GM19239 (cell line): ENCODE measurements around the gene RASSF4.

Experiments
- DNase-seq: peaks from one replicate; pipeline ENCODE4 v3.0.0; 2011; ENCODE audit warnings: low spot score; ENCODE audit not compliant: insufficient read length
- FAIRE-seq: peaks from 2 replicates; lab custom pipeline; 2011; peaks lifted over from hg19 to GRCh38; lab: Jason Lieb, UNC

Gene RASSF4

DNA sequence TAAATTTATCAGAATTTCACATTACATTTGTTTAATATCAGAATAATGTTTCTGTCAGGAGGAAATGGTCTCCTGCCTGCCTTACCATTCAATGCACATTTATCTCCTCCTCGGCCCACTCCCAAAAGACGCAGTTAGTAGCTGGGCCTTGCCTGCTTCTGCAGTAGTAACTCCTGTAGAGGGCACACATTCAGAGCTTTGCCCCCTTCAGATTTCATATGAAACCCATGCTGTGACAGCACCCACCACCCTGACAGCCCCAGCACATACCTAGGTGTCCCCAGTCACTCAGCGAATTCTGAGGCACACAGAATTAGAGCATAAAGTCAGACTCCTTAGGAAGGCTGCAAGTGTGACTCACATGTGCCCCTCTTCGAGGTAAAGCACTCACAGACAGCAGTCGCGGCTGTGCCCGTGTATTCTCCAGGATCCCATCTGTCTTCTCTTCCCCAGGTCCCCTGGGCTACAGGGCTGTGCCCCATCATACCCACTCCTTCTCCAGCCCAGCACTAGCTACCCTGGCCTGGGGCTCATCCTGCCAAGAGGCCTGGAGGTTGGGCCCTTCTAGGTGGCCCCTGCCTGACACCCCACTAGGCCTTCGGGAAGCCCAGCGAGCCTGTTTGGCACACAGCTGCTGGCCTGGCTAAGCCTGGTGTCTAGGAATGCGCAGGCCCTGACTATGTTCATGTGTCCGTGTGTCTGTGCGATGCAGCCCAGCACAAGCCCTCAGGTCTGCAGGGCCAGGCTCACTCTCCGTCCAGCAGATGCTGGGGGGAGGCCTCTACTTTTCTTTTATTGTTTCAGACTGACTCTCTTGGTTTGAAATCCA is 23.7 kb downstream of the RASSF4 start:
- DNase-seq: no peak
- no peak for FAIRE-seq

DNA sequence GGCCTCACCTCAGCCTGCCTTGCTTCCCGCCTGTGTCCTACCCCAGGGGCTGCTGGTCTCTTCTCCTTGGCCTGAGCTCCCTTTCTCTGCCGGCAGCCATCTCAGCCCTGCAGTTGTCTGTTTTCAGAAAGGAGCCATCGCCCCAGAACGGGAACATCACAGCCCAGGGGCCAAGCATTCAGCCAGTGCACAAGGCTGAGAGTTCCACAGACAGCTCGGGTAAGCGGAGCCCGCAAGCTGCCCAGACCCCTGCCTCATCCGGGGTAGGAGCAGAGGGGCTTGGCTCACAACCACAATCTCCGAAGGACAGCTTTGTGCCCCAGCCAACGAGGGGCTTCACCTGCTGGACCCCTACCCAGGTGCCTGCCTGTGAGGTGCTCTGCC is 24.3 kb downstream of the RASSF4 start:
- no peak for FAIRE-seq
- no peak for DNase-seq

DNA sequence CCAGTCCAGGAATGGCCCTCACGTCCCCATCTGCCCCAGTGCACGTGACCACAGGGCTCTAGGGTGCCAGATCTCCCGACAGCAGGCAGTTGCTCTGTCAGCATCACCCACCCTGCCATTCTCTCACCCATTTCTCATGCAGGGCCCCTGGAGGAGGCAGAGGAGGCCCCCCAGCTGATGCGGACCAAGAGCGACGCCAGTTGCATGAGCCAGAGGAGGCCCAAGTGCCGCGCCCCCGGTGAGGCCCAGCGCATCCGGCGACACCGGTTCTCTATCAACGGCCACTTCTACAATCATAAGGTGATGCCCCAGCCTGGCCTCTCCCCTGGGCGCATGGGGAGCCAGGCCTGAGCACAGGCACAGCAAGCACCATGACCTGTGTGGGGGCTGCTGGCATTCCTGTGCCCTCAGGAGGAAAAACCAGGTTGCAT is 25.1 kb downstream of the RASSF4 start:
- DNase-seq (no peak), FAIRE-seq (no peak)

DNA sequence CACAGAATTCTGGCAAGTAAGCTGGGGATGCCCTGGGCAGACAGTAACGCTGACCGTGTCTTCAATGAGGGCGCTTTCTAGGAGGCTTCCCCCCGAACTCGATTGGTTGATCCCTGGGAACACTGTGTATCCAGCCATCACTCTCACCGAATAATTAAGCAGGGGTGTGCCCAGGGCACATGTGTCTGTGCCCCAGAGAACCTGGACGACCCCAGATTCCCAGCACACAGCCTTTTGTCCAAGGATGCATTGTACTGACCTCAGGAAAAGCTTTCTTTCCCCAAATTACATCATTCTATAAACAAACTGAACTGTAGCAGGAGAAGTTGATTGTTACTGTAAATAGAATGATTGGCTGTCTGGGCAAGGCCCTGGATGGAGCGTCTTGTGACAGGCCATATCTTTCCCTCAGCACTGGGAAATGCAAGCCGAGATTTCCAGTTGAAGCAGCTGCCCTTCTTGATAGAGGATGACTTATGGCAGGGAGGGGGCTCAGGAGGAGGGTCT is 25.6 kb downstream of the RASSF4 start:
- FAIRE-seq: no peak
- no peak for DNase-seq

- FAIRE-seq: no peak
- no peak for DNase-seq
These were observed 26.6 kb downstream of the RASSF4 start for GRCh38 chr10:44986179-44986578.

DNA sequence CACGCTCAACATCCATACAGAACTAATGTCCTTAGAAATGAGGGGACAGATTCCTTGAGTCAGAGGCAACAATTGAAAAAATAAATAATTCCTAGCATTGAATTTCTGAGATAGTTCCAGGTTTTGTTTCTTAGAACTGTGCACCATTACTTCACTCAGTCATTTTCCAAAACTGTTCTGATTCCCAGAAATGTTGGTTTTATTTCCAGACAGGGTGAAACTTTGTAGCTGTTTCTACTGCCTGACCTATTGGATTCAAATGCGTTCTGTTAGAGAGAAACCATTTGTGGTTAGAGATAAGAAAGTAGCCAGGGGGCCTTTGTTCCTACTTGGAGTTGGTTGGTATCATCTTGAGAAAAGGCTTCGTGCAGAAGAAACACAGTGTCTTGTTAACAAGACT is 27.1 kb downstream of the RASSF4 start:
- DNase-seq (no peak), FAIRE-seq (no peak)

GRCh38 chr10:44988957-44989585 is 29.5 kb downstream of the RASSF4 start:
- FAIRE-seq: no peak
- no peak for DNase-seq

DNA sequence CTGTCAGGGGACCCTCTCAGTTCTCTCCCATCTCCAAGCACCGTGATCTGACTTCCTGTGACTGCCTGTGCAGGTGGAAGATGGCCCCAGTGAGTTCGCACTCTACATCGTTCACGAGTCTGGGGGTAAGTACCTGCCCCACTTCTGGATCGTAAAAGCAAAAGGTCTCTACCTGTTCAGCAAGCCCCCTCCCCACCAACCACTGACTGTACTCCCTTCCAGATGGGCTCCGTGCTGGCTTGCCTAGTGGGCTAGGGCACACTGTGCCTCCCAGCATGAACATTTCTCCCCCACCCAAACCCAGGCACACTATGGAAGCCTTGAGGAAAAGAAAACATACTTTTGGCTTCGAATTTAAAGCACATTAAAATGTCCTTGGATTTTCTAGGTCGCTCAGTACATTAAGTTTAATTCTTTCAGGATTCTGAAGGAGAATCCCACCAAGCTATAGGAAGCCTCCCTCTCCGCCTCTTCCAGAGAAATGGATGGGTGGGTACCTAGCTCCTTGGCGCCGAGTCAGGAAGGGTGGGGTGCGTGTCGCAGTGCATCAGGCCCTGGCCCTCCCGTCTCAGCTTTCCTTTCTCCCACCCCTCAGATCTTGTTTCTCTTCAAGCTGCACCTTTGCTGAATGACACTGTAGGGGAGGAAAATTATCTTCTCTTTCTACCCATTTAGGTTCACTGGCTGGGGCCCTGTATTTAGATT is 30.1 kb downstream of the RASSF4 start:
- FAIRE-seq (no peak), DNase-seq (no peak)

- DNase-seq (no peak), FAIRE-seq (no peak)
These were observed 30.7 kb downstream of the RASSF4 start for GRCh38 chr10:44990302-44990655.

DNA sequence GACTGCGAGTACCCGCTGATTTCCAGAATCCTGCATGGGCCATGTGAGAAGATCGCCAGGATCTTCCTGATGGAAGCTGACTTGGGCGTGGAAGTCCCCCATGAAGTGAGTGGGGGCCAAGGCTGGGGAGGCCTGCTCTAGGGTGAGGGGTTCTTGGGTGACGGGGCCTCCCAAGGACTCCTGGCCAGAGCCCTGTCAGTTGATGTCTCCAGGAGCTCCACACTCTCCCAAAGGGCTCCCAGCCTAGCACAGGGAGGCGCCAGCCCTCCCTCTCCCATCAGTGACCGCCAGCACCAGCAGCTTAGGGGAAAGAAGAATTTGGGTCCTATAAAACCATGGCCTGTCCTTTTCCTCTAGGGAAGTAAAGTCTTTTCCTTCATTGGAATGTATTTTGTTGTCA is 31.4 kb downstream of the RASSF4 start:
- no peak for FAIRE-seq

GRCh38 chr10:44991571-44991970 is 32.0 kb downstream of the RASSF4 start:
- no peak for DNase-seq
- no peak for FAIRE-seq

More for the DNA sequence above, 31.4 kb downstream of the RASSF4 start:
- DNase-seq: no peak

DNA sequence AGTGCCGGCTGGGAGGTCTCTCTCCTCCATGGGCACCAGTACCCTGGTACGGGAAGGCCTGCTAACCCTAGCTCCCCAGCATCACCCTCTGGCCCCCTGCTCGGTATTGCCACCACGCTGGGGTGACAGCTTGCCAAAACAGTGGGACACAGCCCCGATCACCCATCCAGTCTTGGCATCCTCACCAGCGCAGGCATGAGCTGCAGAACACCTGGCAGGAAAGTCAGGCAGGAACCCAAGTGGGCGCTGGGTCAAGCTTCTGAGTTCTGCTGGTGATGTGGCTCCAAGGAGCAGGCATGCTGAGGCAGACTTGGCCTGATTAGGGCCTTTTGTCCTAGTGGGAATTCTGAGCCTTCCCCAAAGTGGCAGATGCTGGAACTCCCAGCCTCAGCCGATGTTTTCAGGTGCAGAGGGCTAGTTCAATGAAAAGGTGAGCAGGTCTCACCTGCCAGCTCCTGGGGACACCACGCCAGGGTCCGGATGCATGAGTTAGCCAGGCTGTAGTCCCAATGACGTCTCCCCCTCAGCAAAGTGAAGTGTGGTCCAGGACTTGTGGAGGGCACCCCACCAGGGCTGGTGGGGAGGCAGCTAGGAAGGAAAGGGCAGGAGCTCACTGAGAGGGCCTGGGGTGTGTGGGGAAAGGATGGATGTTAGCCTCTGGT is 32.6 kb downstream of the RASSF4 start:
- no peak for FAIRE-seq

GRCh38 chr10:44992732-44993225 is 33.2 kb downstream of the RASSF4 start:
- FAIRE-seq: no peak
- DNase-seq: no peak

More for the DNA sequence above, 32.6 kb downstream of the RASSF4 start:
- DNase-seq: no peak

DNA sequence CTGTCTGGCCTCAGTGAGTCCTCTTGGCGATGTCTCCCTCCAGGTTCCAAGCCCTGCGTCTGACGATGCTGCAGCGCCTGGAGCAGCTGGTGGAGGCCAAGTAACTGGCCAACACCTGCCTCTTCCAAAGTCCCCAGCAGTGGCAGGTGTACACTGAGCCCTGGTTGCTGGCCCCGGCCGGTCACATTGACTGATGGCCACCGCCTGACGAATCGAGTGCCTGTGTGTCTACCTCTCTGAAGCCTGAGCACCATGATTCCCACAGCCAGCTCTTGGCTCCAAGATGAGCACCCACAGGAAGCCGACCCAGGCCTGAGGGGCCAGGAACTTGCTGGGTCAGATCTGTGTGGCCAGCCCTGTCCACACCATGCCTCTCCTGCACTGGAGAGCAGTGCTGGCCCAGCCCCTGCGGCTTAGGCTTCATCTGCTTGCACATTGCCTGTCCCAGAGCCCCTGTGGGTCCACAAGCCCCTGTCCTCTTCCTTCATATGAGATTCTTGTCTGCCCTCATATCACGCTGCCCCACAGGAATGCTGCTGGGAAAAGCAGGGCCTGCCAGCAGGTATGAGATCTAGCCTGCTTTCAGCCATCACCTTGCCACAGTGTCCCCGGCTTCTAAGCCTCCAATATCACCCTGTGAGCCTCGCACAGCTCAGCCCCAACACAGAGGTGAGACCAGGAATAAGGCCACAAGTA is 33.8 kb downstream of the RASSF4 start:
- DNase-seq (no peak), FAIRE-seq (no peak)

DNA sequence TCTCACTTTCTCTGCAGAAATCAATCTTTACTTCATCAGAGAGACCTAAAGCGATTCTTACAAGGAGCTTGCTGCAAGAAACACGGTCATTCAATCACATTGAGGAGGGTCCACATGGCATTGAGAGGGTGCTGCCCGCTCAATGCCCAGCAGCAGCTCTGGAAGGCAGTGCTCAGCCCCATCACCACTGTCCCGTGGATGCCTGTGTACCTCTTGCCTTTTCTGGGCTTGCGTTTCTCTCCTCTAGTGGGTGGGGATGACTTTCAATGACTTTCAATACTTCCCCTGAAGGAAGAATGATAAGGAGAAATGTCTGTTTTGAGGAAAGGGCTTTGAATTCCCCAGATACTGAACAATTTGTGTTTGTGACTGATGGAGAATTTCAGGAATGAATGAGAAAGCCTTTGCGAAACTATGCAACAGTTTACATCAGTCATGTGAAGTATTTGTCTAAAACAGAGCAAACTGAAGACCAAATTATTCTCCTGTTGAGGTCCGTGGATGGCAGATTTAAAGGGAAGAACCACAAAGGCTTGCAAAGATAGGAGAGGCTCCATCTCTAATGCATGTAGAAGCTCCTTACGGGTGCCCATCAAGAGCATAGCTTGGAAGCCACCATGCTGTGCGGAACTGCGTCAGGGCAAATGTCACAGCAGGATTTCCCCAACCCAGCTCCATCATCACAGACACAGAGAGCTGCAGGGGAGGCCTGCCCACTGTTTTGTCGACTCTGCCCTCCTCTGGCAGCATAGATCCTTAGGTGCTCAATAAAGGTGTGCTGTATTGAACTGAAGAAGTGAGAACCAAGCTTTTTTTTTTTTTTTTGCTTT is 34.5 kb downstream of the RASSF4 start:
- DNase-seq (no peak), FAIRE-seq (no peak)

- DNase-seq (no peak), FAIRE-seq (no peak)
These were observed 35.3 kb downstream of the RASSF4 start for GRCh38 chr10:44994752-44995530.

- DNase-seq (no peak), FAIRE-seq (no peak)
These were observed 35.9 kb downstream of the RASSF4 start for GRCh38 chr10:44995581-44995913.

DNA sequence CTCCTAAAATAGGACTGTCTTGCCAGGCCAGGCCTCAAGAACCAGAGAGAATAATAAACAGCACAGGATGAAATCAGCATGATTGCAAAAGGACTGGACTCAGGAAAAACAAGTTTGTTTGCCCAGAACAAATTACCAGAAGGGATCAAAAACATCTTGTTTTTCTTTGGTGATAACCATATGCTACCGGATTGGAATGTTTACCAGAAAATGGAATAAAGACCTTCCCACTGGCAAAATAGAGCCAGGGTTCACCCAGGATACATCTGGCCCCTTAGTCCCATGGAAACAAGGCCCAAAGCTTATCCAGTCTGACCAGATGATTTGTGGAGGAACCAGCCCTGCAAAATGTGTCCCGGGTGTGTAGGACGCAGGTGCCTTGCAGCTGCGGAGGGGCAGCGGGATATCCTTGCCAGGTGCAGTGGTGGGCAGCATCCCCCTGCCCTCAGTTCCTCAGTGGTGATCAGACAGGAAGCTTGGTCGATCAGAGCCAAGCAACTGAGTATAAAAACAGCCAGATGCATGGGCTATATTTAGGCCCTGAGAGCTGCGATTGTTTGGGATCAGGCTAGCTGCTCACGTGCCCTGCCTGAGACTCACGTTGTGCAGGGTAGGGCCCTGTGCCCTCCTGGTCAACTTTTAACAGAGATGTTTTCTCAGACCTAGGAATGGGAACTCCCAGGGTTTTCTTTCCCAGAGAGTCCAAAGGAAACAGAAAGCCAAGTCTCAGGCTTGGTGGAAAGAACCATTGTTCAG is 36.5 kb downstream of the RASSF4 start:
- FAIRE-seq: no peak
- no peak for DNase-seq
